Activated T-helper 17 cell treated with anti-CD3 and anti-CD28 coated beads, Interleukin-2, amount 50 U/mL, for 72 hours (primary cell): ENCODE data around the gene NSMCE1. TPM values are rescaled to one million over a fixed set of nuclear protein-coding genes. Genes with fewer than 3 reads are reported as not detected.

Experiments used
- ATAC-seq: fragments of 150-1000 bp; cut with Tn5 transposase; replicated peaks from 2 replicates; pipeline ENCODE4 v1.10.0; 2021; ENCODE audit warnings: mild to moderate bottlenecking, moderate library complexity
- H3K27ac Mint-ChIP-seq: one replicate; pipeline ENCODE4 v1.8.0; 2022; ENCODE audit warnings: mixed read lengths
- H3K27me3 Mint-ChIP-seq: one replicate; pipeline ENCODE4 v1.8.0; 2022; ENCODE audit warnings: mixed read lengths
- H3K36me3 Mint-ChIP-seq: one replicate; pipeline ENCODE4 v1.8.0; 2022; ENCODE audit warnings: low read depth, mild to moderate bottlenecking, mixed read lengths
- H3K4me1 Mint-ChIP-seq: one replicate; pipeline ENCODE4 v1.8.0; 2022; ENCODE audit warnings: mixed read lengths
- H3K4me3 Mint-ChIP-seq: one replicate; pipeline ENCODE4 v1.8.0; 2022; ENCODE audit warnings: mild to moderate bottlenecking, mixed read lengths
- H3K9me3 Mint-ChIP-seq: one replicate; pipeline ENCODE4 v1.8.0; 2022; ENCODE audit warnings: mixed read lengths
- total RNA-seq, 2 donors: library from RNA; stranded (reverse); gene quantifications; one replicate each; pipeline ENCODE4 v1.2.3, GENCODE V29; 2022

Gene NSMCE1
- total RNA-seq, 2 donors from 2014 or later = 59.6 to 99.8 TPM

- ATAC-seq = no peak
- no peak overlapping the region for H3K27ac Mint-ChIP-seq
- H3K9me3 Mint-ChIP-seq = no peaks in the 10 kb centered on the region
- H3K27me3 Mint-ChIP-seq = no peaks in the 10 kb centered on the region
- no peak overlapping the region for H3K4me3 Mint-ChIP-seq
- H3K4me1 Mint-ChIP-seq = peaks cover 17% of the 10 kb centered on the region
- no peaks in the 10 kb centered on the region for H3K36me3 Mint-ChIP-seq
Observed at GRCh38 chr16:27191352-27191924, 77.1 kb downstream of the NSMCE1 start.

DNA sequence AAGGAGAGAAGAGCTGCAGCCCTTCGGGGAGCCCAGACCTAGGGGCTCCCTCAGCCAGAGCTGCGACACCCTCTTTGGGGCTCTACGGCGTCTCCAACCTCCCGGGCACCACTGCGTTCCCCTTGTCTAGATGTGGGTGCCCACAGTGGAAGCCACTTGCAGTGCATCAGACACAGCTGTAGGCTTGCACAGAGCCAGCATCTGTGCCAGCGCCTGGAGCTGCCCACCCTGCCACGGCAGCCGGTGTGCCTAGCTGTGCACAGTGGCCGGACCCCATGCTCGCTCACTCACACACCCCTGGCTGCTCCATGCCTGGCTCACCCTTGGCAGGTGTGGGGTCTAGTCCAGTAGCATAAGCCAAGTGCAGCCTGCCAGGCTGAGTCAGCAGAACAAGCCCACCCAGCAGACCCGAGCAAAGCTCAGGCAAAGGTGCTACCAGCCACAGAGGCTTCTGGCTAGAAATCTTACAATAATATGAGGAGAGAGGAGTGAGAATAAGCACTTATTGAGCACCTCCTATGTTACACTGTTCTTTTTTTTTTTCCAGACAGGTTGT is 78.2 kb downstream of the NSMCE1 start:
- H3K4me3 Mint-ChIP-seq = no peak overlapping the region
- no peaks in the 10 kb centered on the region for H3K36me3 Mint-ChIP-seq
- H3K9me3 Mint-ChIP-seq = no peaks in the 10 kb centered on the region
- peaks cover 9% of the 10 kb centered on the region for H3K4me1 Mint-ChIP-seq
- no peaks in the 10 kb centered on the region for H3K27me3 Mint-ChIP-seq
- no peak overlapping the region for H3K27ac Mint-ChIP-seq
- ATAC-seq = no peak

- no peak for ATAC-seq
- peak overlapping the region; percentile 26 for H3K27ac Mint-ChIP-seq
- no peak overlapping the region for H3K4me3 Mint-ChIP-seq
- H3K9me3 Mint-ChIP-seq = no peaks in the 10 kb centered on the region
- no peaks in the 10 kb centered on the region for H3K36me3 Mint-ChIP-seq
- H3K4me1 Mint-ChIP-seq = no peaks in the 10 kb centered on the region
- no peaks in the 10 kb centered on the region for H3K27me3 Mint-ChIP-seq
Observed at GRCh38 chr16:27189335-27189972, 79.1 kb downstream of the NSMCE1 start.

- no peak for ATAC-seq
Observed at GRCh38 chr16:27188633-27189032, 79.9 kb downstream of the NSMCE1 start.

GRCh38 chr16:27185776-27186130 is 82.8 kb downstream of the NSMCE1 start:
- H3K4me1 Mint-ChIP-seq = no peaks in the 10 kb centered on the region
- H3K36me3 Mint-ChIP-seq = no peaks in the 10 kb centered on the region
- H3K4me3 Mint-ChIP-seq = no peak overlapping the region
- H3K27ac Mint-ChIP-seq = no peak overlapping the region
- H3K9me3 Mint-ChIP-seq = no peaks in the 10 kb centered on the region
- no peaks in the 10 kb centered on the region for H3K27me3 Mint-ChIP-seq
- no peak for ATAC-seq

More at GRCh38 chr16:27188633-27189032, 79.9 kb downstream of the NSMCE1 start:
- H3K36me3 Mint-ChIP-seq = no peaks in the 10 kb centered on the region
- peak overlapping the region; percentile 26 for H3K27ac Mint-ChIP-seq
- no peaks in the 10 kb centered on the region for H3K9me3 Mint-ChIP-seq
- no peak overlapping the region for H3K4me3 Mint-ChIP-seq
- H3K27me3 Mint-ChIP-seq = no peaks in the 10 kb centered on the region
- H3K4me1 Mint-ChIP-seq = no peaks in the 10 kb centered on the region

- no peaks in the 10 kb centered on the region for H3K36me3 Mint-ChIP-seq
- peaks cover 8% of the 10 kb centered on the region for H3K4me1 Mint-ChIP-seq
- H3K9me3 Mint-ChIP-seq = no peaks in the 10 kb centered on the region
- H3K27ac Mint-ChIP-seq = no peak overlapping the region
- no peaks in the 10 kb centered on the region for H3K27me3 Mint-ChIP-seq
- H3K4me3 Mint-ChIP-seq = no peak overlapping the region
- ATAC-seq = no peak
Observed at GRCh38 chr16:27182906-27183405, 85.6 kb downstream of the NSMCE1 start.

DNA sequence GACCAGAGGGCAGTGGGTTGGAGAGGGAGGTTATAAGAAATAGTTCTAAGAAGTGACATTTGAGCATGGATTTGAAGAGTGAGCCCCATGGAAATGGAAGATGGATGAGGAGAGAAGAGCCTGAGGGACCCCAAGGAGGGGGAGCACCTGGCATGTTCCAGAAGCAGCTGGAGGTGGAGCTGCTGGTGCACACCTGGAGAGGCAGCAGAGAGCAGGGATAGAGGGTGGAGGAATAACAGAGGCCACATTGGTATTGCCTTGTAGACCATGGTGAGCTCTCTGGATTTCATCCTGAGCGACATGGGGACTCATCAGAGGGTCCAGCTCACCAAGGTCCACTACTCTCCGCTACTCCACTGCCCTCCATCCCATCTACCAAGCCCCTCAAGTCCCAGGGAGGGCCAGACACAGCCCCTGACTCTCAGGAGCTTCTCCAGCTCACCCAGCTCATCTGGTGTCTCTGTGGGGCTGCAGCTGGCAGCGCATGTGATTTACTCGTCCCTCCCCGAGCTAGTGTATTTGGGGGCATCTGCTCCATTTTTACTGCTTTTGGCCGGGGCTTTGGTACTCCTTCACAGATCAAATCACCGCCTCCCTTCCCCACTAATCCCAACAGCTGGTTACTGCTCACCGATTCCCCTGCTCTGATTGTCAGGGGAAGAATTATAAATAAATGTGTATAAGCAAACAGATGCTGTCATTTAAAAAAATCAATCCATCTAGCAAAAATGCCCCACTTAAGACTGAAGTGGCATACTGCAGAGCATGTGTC is 87.4 kb downstream of the NSMCE1 start:
- Mint-ChIP-seq H3K4me1 (peaks cover 8% of the 10 kb centered on the region), H3K27me3 (no peaks in the 10 kb centered on the region), H3K36me3 (no peaks in the 10 kb centered on the region), H3K4me3 (no peak overlapping the region), H3K27ac (no peak overlapping the region), H3K9me3 (no peaks in the 10 kb centered on the region)
- ATAC-seq = no peak

- Mint-ChIP-seq H3K27ac (peak overlapping the region; percentile 49), H3K9me3 (no peaks in the 10 kb centered on the region), H3K4me1 (peaks cover 8% of the 10 kb centered on the region), H3K4me3 (peak overlapping the region; percentile 30), H3K36me3 (no peaks in the 10 kb centered on the region), H3K27me3 (no peaks in the 10 kb centered on the region)
- peak; percentile 93 for ATAC-seq
Observed at GRCh38 chr16:27179500-27180072, 89.0 kb downstream of the NSMCE1 start.

GRCh38 chr16:27177031-27177774 is 91.4 kb downstream of the NSMCE1 start:
- peak; percentile 45 for ATAC-seq
- H3K27me3 Mint-ChIP-seq = no peaks in the 10 kb centered on the region
- H3K27ac Mint-ChIP-seq = peak overlapping the region; percentile 73
- no peak overlapping the region for H3K4me3 Mint-ChIP-seq
- H3K9me3 Mint-ChIP-seq = no peaks in the 10 kb centered on the region
- H3K4me1 Mint-ChIP-seq = peaks cover 19% of the 10 kb centered on the region
- H3K36me3 Mint-ChIP-seq = no peaks in the 10 kb centered on the region

- Mint-ChIP-seq H3K4me3 (no peak overlapping the region), H3K36me3 (no peaks in the 10 kb centered on the region), H3K27me3 (no peaks in the 10 kb centered on the region), H3K9me3 (no peaks in the 10 kb centered on the region), H3K27ac (no peak overlapping the region), H3K4me1 (peaks cover 29% of the 10 kb centered on the region)
- no peak for ATAC-seq
Observed at GRCh38 chr16:27175888-27176287, 92.7 kb downstream of the NSMCE1 start.

Other genes starting within 250 kb of the NSMCE1 start
- gene C16orf82, start 201.8 kb downstream of the NSMCE1 start, total RNA-seq = not detected
- 1 to 10 TPM; 7.7 to 9.1 TPM for gene KDM8, start 65.2 kb downstream of the NSMCE1 start, total RNA-seq
- gene IL4R, start 45.2 kb upstream of the NSMCE1 start, total RNA-seq = 100 to 1,000 TPM; 163 to 216 TPM
- 10 to 100 TPM; 41.8 to 53.6 TPM for gene IL21R, start 133.4 kb upstream of the NSMCE1 start, total RNA-seq